ENCODE results near the gene PPP1CC. TPM values are rescaled to one million over a fixed set of nuclear protein-coding genes. Genes with fewer than 3 reads are reported as not detected.
"Not testable (repeated sequence)": the region's sequence is repeated elsewhere in the genome, so short reads cannot be mapped to it uniquely, and the experiment has no call there.

Gene PPP1CC
- total RNA-seq, 4 donors from 2014 or later: 110 to 224 (median 134) TPM

- Histone ChIP-seq H3K36me3 (no peaks in the 10 kb centered on the region), H3K9me3 (no peaks in the 10 kb centered on the region), H3K27me3 (no peaks in the 10 kb centered on the region), H3K4me3 (no peak overlapping the region), H3K27ac (no peak overlapping the region), H3K4me1 (no peaks in the 10 kb centered on the region)
- no peak for DNase-seq
- intact Hi-C loops (cut with DNase I; ENCODE audit: low total_unique reads): no loop called here
- TF ChIP-seq CTCF (IDR thresholded peaks at IDR 0.05): no peak
- no peak for TF ChIP-seq POLR2A (IDR thresholded peaks at IDR 0.05)
These were observed 33.3 kb upstream of the PPP1CC start for GRCh38 chr12:110775997-110776396.

DNA sequence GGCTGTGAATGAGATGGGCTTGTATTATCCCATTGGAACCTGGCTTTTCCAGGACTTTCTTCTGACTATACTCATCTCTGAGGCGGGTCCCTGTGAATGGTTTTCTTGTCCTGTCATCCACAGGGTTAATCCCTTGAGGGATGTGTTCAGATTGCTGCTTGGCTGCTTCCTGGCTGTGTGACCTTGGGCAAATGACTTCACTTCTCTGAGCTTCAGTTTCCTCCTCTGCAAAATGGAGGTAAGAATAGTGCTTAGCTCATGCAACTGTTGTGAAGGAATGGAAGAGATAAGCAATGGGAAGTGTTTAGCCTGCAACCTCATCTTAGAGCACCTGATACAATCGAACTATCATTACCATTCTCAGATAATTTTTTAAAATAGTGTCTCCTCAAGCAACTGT is 32.1 kb upstream of the PPP1CC start:
- no peaks in the 10 kb centered on the region for H3K27me3 ChIP-seq
- no peaks in the 10 kb centered on the region for H3K4me1 ChIP-seq
- DNase-seq: no peak
- intact Hi-C loops (cut with DNase I; ENCODE audit: low total_unique reads): no loop called here
- H3K27ac ChIP-seq: no peak overlapping the region
- H3K9me3 ChIP-seq: no peaks in the 10 kb centered on the region
- H3K4me3 ChIP-seq: no peak overlapping the region
- no peak for TF ChIP-seq POLR2A (IDR thresholded peaks at IDR 0.05)
- no peak for TF ChIP-seq CTCF (IDR thresholded peaks at IDR 0.05)
- no peaks in the 10 kb centered on the region for H3K36me3 ChIP-seq

DNA sequence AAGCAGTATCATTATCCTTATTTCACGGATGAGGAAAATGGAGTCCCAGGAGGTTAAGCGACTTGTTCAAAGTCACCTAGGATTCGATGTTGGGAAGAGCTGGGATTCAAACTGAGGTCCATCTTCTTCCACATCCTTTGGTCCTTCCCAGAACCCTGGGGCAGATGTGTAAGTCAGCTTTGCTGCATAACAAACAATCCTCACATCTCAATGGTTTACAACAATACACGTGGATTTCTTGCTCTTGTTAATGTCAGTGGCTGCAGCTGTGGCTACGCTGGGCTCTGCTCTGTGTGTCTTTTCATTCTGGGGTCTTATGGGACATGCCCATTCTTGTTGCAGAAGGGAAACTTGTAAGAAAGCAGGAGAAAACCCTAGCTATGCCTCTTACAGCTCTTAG is 26.3 kb upstream of the PPP1CC start:
- Histone ChIP-seq H3K4me1 (no peaks in the 10 kb centered on the region), H3K36me3 (no peaks in the 10 kb centered on the region), H3K27me3 (no peaks in the 10 kb centered on the region), H3K9me3 (no peaks in the 10 kb centered on the region), H3K4me3 (no peak overlapping the region), H3K27ac (no peak overlapping the region)
- no peak for DNase-seq
- intact Hi-C loops (cut with DNase I; ENCODE audit: low total_unique reads): no loop called here
- TF ChIP-seq POLR2A (IDR thresholded peaks at IDR 0.05) (no peak), CTCF (IDR thresholded peaks at IDR 0.05) (no peak)

GRCh38 chr12:110767863-110768262 is 25.2 kb upstream of the PPP1CC start:
- H3K36me3 ChIP-seq: no peaks in the 10 kb centered on the region
- intact Hi-C loops (cut with DNase I; ENCODE audit: low total_unique reads): no loop called here
- H3K27ac ChIP-seq: no peak overlapping the region
- H3K4me3 ChIP-seq: no peak overlapping the region
- H3K27me3 ChIP-seq: no peaks in the 10 kb centered on the region
- TF ChIP-seq POLR2A (IDR thresholded peaks at IDR 0.05) (no peak), CTCF (IDR thresholded peaks at IDR 0.05) (no peak)
- DNase-seq: no peak
- no peaks in the 10 kb centered on the region for H3K9me3 ChIP-seq
- no peaks in the 10 kb centered on the region for H3K4me1 ChIP-seq

- Histone ChIP-seq H3K27ac (no peak overlapping the region), H3K4me3 (no peak overlapping the region), H3K36me3 (no peaks in the 10 kb centered on the region), H3K9me3 (no peaks in the 10 kb centered on the region), H3K4me1 (no peaks in the 10 kb centered on the region), H3K27me3 (no peaks in the 10 kb centered on the region)
- intact Hi-C loops (cut with DNase I; ENCODE audit: low total_unique reads): no loop called here
- DNase-seq: no peak
- TF ChIP-seq CTCF (IDR thresholded peaks at IDR 0.05) (no peak), POLR2A (IDR thresholded peaks at IDR 0.05) (no peak)
These were observed 23.8 kb upstream of the PPP1CC start for GRCh38 chr12:110766311-110767154.

GRCh38 chr12:110765572-110765971 is 22.9 kb upstream of the PPP1CC start:
- DNase-seq; H3K27me3 ChIP-seq; H3K27ac ChIP-seq; intact Hi-C loops (cut with DNase I; ENCODE audit: low total_unique reads); H3K9me3 ChIP-seq; H3K4me3 ChIP-seq; H3K4me1 ChIP-seq; H3K36me3 ChIP-seq: not testable (repeated sequence)

Measured in uterus (tissue), 4 donors.